Right forelimb (tissue), 1 donor: ENCODE results near the gene KCNH8.
"Not testable (repeated sequence)": the region's sequence is repeated elsewhere in the genome, so short reads cannot be mapped to it uniquely, and the experiment has no call there.

Source experiments
- DNase-seq: peaks from one replicate; pipeline ENCODE4 v3.0.0-alpha.2; 2018

KCNH8 gene

DNA sequence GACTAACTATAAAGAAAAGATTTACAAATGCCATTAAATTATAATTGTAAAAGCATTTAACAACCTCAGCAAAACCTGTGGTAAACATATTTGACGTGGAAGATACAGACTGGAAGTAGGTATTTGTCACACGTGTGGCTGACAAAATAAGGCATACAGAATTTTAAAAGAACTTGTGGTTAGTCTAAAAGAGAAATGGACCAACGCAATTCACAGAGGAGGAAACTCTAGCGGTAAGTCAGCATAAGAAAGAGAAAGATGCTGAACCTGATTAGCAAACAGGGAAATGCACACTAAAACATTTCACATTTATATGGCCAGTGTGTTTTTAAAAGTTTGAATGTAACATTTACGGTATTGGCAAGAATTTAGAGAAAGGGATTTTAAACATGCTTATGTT lies 35.3 kb downstream of the KCNH8 start:
- DNase-seq, result no peak

DNA sequence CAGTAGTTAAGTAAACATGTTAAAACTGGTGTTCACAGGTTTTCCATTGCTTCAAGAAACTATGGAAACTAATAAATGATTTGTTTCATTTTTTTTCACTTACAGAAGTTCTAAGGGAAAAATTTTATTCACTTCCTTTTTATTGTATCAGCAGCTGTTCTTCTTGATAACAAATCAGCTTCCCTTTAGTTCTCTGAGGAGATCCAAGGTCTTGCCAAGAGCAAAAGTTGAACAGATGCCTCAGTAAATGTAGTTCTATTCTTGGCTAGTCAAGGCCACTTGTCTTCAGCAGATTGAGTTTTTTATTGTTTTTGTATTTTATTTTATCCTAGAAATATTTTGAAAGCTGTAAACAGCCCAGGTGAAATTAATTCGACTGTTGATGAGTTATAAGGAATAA lies 41.8 kb downstream of the KCNH8 start:
- no peak for DNase-seq

DNA sequence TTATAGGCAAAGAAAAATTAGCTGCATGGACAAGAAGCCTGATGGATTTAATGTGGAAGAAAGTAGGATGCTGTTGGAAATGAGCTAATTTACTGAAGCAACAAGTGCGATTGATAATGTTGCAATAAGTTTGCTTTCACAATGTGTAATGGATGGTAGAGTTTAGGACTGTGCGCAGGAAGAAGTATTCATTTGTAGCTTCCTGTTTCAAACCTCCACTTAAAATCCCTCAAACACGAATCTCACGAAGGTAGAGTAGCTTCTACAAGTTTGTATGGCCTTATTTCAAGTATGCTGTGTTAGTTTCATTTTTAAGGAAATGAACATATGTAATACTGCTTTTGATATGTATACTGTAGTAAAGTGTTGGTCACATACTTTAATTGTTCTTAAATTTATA lies 42.3 kb downstream of the KCNH8 start:
- DNase-seq, result no peak

DNA sequence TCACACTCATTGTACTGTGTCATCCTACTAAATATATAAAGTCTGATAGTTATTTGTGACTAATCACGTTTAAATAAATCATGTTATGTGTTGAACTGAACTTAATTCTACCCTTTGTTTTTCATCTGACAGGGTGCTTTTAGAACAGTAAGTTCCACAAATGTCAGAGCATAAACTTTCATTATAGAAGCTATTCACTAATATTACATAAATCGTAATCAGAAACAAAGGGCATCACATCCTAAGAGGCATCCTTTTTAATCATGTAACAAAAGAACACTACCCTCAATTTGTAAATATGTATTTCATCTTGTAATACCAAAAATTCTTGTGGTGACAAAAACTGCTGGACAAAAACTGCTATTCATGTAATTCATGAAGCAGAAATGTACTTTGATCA lies 50.8 kb downstream of the KCNH8 start:
- DNase-seq, result no peak

GRCh38 chr3:19202303-19202702 lies 54.0 kb downstream of the KCNH8 start:
- no peak for DNase-seq

GRCh38 chr3:19202754-19203153 lies 54.4 kb downstream of the KCNH8 start:
- no peak for DNase-seq

- DNase-seq, result no peak
These were observed 58.2 kb downstream of the KCNH8 start for GRCh38 chr3:19206540-19206939.

DNA sequence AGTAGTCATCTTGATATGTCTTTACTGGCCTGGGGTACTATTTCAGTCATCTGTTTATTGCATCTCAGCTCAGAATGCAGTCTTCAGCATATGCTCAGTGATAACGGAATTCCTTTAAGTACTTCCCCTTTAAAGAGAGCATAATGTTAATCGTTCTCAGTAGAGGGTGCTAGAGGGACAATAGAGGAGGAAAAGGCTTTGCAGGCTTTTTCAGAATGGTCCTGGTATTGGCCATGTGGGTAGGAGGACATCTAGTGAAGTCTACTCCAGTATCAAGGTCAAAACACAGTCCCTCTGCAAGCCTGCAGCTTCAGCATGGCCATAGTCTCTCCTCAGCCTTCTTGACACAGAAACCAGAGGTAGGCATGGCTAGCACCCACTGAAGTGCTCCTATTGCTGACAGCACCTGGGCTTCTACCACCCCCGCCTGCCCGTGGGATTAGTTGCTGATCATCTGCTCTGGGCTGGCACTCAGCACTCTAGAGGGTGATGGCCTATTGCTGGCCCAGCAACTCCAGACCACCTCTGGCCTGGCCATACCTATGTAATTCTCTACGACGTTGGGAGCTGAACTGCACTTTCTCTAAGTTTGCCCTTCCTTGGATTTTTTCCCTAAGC lies 65.4 kb downstream of the KCNH8 start:
- no peak for DNase-seq

GRCh38 chr3:19215427-19215826 lies 67.1 kb downstream of the KCNH8 start:
- no peak for DNase-seq

- no peak for DNase-seq
These were observed 68.5 kb downstream of the KCNH8 start for GRCh38 chr3:19216669-19217337.

DNA sequence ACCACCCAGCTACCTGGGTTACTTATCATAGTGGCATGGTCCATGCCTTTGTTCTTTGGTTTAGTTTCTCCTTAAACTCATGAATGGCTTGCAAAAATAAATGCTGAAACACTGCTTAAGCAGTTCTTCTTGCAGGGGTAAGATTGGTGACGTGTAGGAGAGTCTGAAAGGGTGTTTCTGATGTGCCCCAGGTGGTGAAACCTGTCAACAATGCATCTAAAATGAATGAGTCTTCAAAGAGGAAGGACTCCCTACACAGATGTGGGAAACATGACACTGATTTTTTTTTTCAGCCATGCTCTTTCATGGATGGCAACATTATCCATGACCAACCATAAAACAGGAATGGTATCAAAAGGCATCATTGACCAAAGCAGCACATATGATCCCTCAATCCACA lies 72.0 kb downstream of the KCNH8 start:
- no peak for DNase-seq

- no peak for DNase-seq
These were observed 72.8 kb downstream of the KCNH8 start for GRCh38 chr3:19221081-19221480.

DNA sequence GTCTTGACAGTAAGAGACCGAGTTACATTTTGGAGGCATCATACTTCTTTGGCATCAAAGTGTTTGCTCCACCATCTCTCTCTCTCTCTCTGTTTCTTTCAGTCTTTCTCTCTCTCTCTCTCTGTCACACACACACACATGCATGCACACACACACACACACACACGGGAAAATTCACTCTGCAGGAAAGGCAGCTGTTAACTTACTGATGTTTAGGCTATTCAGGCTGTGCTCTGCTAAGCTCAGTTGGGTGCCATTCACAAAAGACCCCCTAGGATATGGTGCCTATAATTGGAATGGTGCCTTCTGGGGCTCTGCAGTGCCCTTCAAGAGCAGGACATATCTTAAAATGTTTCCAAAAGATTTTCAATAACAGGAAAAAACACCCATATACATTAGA lies 78.2 kb downstream of the KCNH8 start:
- no peak for DNase-seq

GRCh38 chr3:19228167-19228566 lies 79.9 kb downstream of the KCNH8 start:
- DNase-seq, result no peak

- no peak for DNase-seq
These were observed 80.8 kb downstream of the KCNH8 start for GRCh38 chr3:19229086-19229485.

DNA sequence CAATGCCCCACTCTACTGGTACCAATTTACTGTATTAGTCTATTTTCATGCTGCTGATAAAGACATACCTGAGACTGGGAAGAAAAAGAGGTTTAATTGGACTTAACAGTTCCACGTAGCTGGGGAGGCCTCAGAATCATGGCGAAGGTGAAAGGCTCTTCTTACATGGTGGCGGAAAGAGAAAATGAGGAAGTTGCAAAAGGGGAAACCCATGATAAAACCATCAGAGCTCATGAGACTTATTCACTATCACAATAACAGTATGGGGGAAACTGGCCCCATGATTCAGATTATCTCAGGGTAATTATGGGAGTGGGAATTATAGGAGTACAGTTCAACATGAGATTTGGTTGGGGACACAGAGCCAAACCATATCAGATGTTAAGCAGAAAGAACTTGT lies 81.6 kb downstream of the KCNH8 start:
- not testable (repeated sequence) for DNase-seq

GRCh38 chr3:19231792-19232461 lies 83.6 kb downstream of the KCNH8 start:
- no peak for DNase-seq

DNA sequence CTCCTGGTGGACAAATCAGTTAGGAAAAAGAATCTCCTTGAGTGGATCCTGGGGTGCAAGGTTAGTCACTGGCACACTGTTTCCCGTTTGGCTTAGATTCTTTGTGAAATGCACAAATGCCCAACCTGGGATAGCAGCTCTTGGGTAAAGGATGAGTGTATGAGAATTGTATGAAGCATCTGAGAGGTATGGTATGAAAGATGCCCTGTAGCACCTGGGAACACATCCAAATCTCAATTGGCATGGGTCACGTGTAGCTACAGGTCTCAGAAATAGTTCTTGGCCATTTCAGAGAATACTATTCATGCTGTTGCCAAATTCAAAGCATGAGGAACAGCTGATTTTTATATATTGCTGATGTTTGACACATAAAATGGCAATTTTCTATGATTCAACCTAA lies 84.3 kb downstream of the KCNH8 start:
- no peak for DNase-seq

- not testable (repeated sequence) for DNase-seq
These were observed 85.8 kb downstream of the KCNH8 start for GRCh38 chr3:19233882-19234784.

DNA sequence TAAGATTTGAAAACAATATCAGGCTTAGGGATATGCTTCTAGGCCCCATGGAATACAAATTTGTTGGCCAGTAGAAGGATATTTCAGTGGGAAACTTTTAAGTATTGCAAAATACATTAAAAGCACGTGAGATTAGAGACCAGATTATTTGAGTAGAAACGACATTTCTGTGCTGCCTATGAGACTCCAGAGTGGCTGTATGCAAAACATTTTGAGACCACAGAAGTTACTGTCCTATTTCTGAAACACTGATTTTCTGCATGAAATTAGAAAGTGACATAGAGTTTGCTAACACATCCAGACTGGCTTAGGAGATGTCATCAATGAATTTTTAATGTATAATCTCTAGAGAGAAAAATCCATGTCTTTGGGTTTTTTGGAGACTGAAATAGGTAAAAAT lies 99.8 kb downstream of the KCNH8 start:
- DNase-seq, result no peak

GRCh38 chr3:19248767-19249166 lies 100.5 kb downstream of the KCNH8 start:
- no peak for DNase-seq

DNA sequence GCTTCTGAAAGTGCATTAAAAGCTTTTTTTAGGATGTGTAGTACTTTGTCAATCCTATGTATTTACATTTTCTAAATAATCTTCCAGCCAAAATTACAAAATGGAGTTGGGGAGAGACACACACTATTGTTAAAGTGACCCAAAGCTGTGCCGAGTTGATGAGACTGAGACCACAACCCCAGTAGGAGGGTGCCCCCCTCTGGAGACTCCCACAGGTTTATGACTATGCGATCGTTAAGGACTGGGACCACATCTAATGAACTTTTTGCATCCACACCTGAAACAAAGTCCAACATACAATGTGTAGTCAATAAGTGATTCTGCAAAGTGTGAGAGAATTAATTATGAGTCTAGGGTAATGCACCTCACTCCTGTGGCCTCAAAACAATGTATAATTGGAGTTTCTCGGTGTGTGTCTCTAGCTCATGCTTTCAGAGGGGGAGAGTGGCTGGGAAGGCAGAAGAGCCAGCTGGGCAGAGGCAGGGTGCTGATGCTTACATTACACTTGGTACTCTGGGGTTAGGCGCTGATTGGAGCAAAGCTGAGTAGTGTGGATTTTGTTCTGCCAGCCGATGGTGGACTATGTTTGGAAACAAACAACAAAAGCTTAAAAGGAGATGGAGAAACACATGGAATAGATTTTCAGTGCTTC lies 102.8 kb downstream of the KCNH8 start:
- no peak for DNase-seq

DNA sequence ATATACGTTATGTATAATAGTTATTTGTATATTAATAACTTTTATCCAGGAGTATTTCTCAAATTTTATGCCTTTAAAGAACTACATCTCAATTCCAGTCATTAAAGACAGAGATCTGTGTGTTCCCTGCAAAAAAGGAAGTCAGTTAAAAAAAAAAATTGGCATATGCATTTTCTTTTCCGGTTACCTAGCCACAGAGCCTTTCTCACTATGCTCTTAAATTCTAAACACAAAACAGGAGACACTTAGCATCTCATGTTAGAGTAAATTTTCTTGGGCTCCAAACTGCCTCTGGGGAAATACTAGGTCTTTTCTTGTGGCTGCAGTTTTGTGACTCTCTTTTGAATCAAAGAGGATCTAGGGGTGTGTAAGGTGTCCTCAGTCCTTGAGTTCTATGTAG lies 105.9 kb downstream of the KCNH8 start:
- no peak for DNase-seq
